ENCODE results near the gene CHRNB2. TPM values are rescaled to one million over a fixed set of nuclear protein-coding genes. Genes with fewer than 3 reads are reported as not detected.

Gene CHRNB2
- total and polyA plus RNA-seq, 9 of the 15 experiments (the other 6 are each of a cell fraction or from before 2014, with no cell fraction given): 0.01 TPM; not detected in 8

- intact Hi-C loops (cut with micrococcal nuclease) (no loop called here), in situ Hi-C loops (cut with MboI) (no loop called here)
- peaks cover 17% of the 10 kb centered on the region; the same call in 1 of the 2 replicates for H3K9me3 ChIP-seq (replicated peaks; ENCODE audit: control insufficient read depth, insufficient read depth, low read depth, low read length)
- peaks cover 17% of the 10 kb centered on the region in 2 experiments for H3K4me1 ChIP-seq (replicated peaks in 1 of 2; ENCODE audit: control insufficient read depth in 2 of 2, insufficient read depth in 2 of 2, low read length in 2 of 2)
- POLR2A ChIA-PET: interaction anchor here (0.7 to 1.7 kb wide), 4 partner anchors 16 to 354 kb away, joined by 3 to 7 read pairs (median 4); partner anchors contain the start of gene FLAD1
- H3K36me3 ChIP-seq (ENCODE audit: control insufficient read depth, insufficient read depth, low read length): peaks cover 8% of the 10 kb centered on the region; the same call in 2 of the 3 replicates
- no peaks in the 10 kb centered on the region for H4K20me1 ChIP-seq (replicated peaks; ENCODE audit: control insufficient read depth, insufficient read depth, low read length)
- H3K27me3 ChIP-seq (ENCODE audit: control insufficient read depth in 2 of 2, insufficient read depth in 2 of 2, low read length in 2 of 2): no peaks in the 10 kb centered on the region
- no peak overlapping the region for H3K4me2 ChIP-seq (ENCODE audit: insufficient read depth, low read length)
- no peak overlapping the region for H3K4me3 ChIP-seq
- peak; percentile 88 for FAIRE-seq
- H3K9ac ChIP-seq (ENCODE audit: insufficient read depth in 1 of 2, low read depth in 2 of 2, low read length in 2 of 2): no peak overlapping the region
- 8% methylated on average over 1 of the region's 1 CpG for WGBS (ENCODE audit: insufficient coverage, low coverage, missing lambda C conversion rate)
- no TSS peak for BruUV-seq (replicated peaks)
- DNase-seq (ENCODE audit: extremely low read depth in 1 of 4, low spot score in 3 of 4): peak; percentile 40 to 77 (median 50)
- H3K27ac ChIP-seq (ENCODE audit: extremely low read depth, low read depth, low read length): peak overlapping the region; percentile 27; the same call in 2 of the 3 replicates
- CTCF ChIA-PET (ENCODE audit: low intra/inter-chr PET ratio): no interaction called here
- H2AFZ ChIP-seq (ENCODE audit: low read depth, low read length): peak overlapping the region; percentile 100; the same call in 1 of the 2 replicates
- peak; percentile 53 for ATAC-seq
- no peaks in the 10 kb centered on the region for H3K9me1 ChIP-seq (ENCODE audit: control insufficient read depth, insufficient read depth, low read length)
- peaks cover 36% of the 10 kb centered on the region for H3K79me2 ChIP-seq (ENCODE audit: control insufficient read depth, insufficient read depth, low read length)
- TF ChIP-seq ARID1B (IDR thresholded peaks at IDR 0.05) (peak; percentile 96), AFF1 (IDR thresholded peaks at IDR 0.05; ENCODE audit: low read depth in 1 of 2, partially characterized antibody in 2 of 2) (peak in 1 of 2 experiments; percentile 67), MLLT1 (IDR thresholded peaks at IDR 0.05) (peak in 1 of 2 experiments; percentile 83; a peak in 2 of 4 replicates), HEY1 (CRISPR knock-in tag; IDR thresholded peaks at IDR 0.05; ENCODE audit: borderline replicate concordance) (0 out of 2 replicates have a peak, but pooled peaks have one; percentile 15), STAT5A (IDR thresholded peaks at IDR 0.05; ENCODE audit: borderline replicate concordance, low read length) (peak; percentile 67; the same call in 1 of the 2 replicates), ZNF766 (CRISPR knock-in tag; conservative IDR thresholded peaks at IDR 0.05) (peak; percentile 95), TAF9B (IDR thresholded peaks at IDR 0.05; ENCODE audit: partially characterized antibody) (no peak), CBFA2T3 (IDR thresholded peaks at IDR 0.05) (peak; percentile 91), MTA2 (IDR thresholded peaks at IDR 0.05; ENCODE audit: low read depth) (peak; percentile 89), TBL1XR1 (IDR thresholded peaks at IDR 0.05; ENCODE audit: low read length in 2 of 2) (peak in 1 of 2 experiments; percentile 81; a peak in 2 of 4 replicates), NCOA2 (IDR thresholded peaks at IDR 0.05; ENCODE audit: partially characterized antibody in 2 of 2) (no peak), ZNF316 (IDR thresholded peaks at IDR 0.05) (peak; percentile 71), SP1 (CRISPR knock-in tag; IDR thresholded peaks at IDR 0.05) (peak; percentile 44), ZC3H4 (CRISPR knock-in tag; IDR thresholded peaks at IDR 0.05; ENCODE audit: borderline replicate concordance) (no peak), FOXK2 (conservative IDR thresholded peaks at IDR 0.05 in 1 of 2, IDR thresholded peaks at IDR 0.05 in 1 of 2; ENCODE audit: low read depth in 2 of 2) (peak; percentile 72 to 90), FOXM1 (IDR thresholded peaks at IDR 0.05; ENCODE audit: low read depth) (peak; percentile 86; the same call in 1 of the 2 replicates), FOXM1 (CRISPR knock-in tag; IDR thresholded peaks at IDR 0.05; ENCODE audit: low read depth) (no peak)
Measured at GRCh38 chr1:154629061-154629674, 61.6 kb downstream of the CHRNB2 start.
